Caco-2 (cell line): ENCODE results near the gene COL5A1. TPM values are rescaled to one million over a fixed set of nuclear protein-coding genes. Genes with fewer than 3 reads are reported as not detected.

Source experiments
- BruUV-seq: library from RNA; stranded (reverse); fragments of 400-500 nt; replicated peaks from 2 replicates; lab custom pipeline; 2021; lab: Mats Ljungman, UMichigan
- CTCF ChIA-PET: fragments of 300-600 bp; sonication (Branson Sonifier 250); formaldehyde crosslinking; loops from one replicate; lab custom pipeline; 2022; ENCODE audit warnings: antibody characterized with exemption; lab: Charles Lee
- POLR2A ChIA-PET: fragments of 300-600 bp; sonication (Branson Sonifier 250); formaldehyde crosslinking; loops from one replicate; lab custom pipeline; 2022; ENCODE audit warnings: antibody characterized with exemption; lab: Charles Lee
- DNase-seq, 2 experiments: peaks; one replicate each; pipeline versions ENCODE4 v3.0.0 to v3.0.0-alpha.2; 2020 to 2022
- H3K27me3 ChIP-seq: replicated peaks from 2 replicates; pipeline ENCODE4 v1.6.0; 2011; ENCODE audit warnings: low read length; ENCODE audit not compliant: control insufficient read depth, insufficient read depth
- H3K36me3 ChIP-seq: 2 replicates; pipeline ENCODE4 v1.5.1; 2011; ENCODE audit warnings: low read length; ENCODE audit not compliant: control insufficient read depth, insufficient read depth
- H3K4me1 ChIP-seq: fragments of 250-450 bp; sonication (Bioruptor Pico); 2 replicates; pipeline ENCODE4 v1.5.1; 2020; ENCODE audit warnings: mild to moderate bottlenecking
- H3K4me3 ChIP-seq: 2 replicates; pipeline ENCODE4 v1.5.1; 2011; ENCODE audit warnings: low read depth, mild to moderate bottlenecking, control low read depth, low read length
- H3K9me3 ChIP-seq: fragments of 250-450 bp; sonication (Bioruptor Pico); 2 replicates; pipeline ENCODE4 v1.5.1; 2020; ENCODE audit warnings: mild to moderate bottlenecking, moderate library complexity
- H3K27ac Mint-ChIP-seq: one replicate; pipeline ENCODE4 v1.8.0; 2022; ENCODE audit warnings: mixed read lengths; ENCODE audit not compliant: unreplicated experiment
- H3K27me3 Mint-ChIP-seq: one replicate; pipeline ENCODE4 v1.8.0; 2022; ENCODE audit warnings: mixed read lengths; ENCODE audit not compliant: insufficient read depth, unreplicated experiment
- H3K36me3 Mint-ChIP-seq: one replicate; pipeline ENCODE4 v1.8.0; 2022; ENCODE audit warnings: mild to moderate bottlenecking, mixed read lengths; ENCODE audit not compliant: insufficient read depth, unreplicated experiment
- H3K4me1 Mint-ChIP-seq: one replicate; pipeline ENCODE4 v1.8.0; 2022; ENCODE audit warnings: low read depth, mixed read lengths; ENCODE audit not compliant: unreplicated experiment
- H3K4me3 Mint-ChIP-seq: one replicate; pipeline ENCODE4 v1.8.0; 2022; ENCODE audit warnings: mild to moderate bottlenecking, moderate library complexity, mixed read lengths; ENCODE audit not compliant: unreplicated experiment
- H3K9me3 Mint-ChIP-seq: one replicate; pipeline ENCODE4 v1.8.0; 2022; ENCODE audit warnings: mixed read lengths; ENCODE audit not compliant: unreplicated experiment
- intact Hi-C: fragments of 100-400 bp; cut with micrococcal nuclease; formaldehyde crosslinking; loops from one replicate; pipeline ENCODE4 v1.10.0; 2022; ENCODE audit not compliant: unreplicated experiment
- total RNA-seq: library from RNA; stranded (reverse); gene quantifications from 2 replicates; pipeline ENCODE4 v1.2.3, GENCODE V29; 2022
- TF ChIP-seq, protein P1 (sequence below), 2 experiments: fragments of 200-600 bp in 1 of 2; IDR thresholded peaks; 1 replicate in 1 of 2; 2 replicates in 1 of 2; pipeline versions ENCODE4 v1.5.1 to v1.8.0; 2011 to 2022; ENCODE audit warnings: antibody characterized with exemption in 1 of 2, control low read depth in 1 of 2, inconsistent platforms in 1 of 2, low read depth in 1 of 2, low read length in 1 of 2, mild to moderate bottlenecking in 1 of 2, moderate library complexity in 1 of 2; ENCODE audit not compliant: insufficient read depth in 1 of 2, severe bottlenecking in 1 of 2, unreplicated experiment in 1 of 2

The COL5A1 gene
- total RNA-seq, 1 experiment from 2014 or later, result 4.8 TPM

DNA sequence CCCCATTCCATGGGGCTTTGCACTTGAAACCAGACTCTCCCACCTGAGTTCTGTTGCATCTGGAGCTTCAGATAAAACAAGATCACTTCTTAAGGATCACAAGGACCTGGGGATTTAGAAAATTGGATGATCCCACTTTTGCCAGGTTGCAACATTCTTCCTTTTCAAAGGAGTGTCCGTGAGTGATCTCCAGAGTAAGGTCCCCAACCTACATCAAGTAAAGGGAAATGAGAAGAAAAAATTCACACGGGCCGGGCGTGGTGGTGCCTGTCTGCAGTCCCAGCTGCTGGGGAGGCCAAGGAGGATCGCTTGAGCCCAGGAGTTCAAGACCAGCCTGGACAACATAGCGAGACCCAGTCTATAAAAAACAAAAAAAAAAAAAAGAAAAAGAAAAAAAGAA, 41.2 kb upstream of the COL5A1 start:
- CTCF ChIA-PET, result no interaction called here
- intact Hi-C loops, result loop anchor here (5.0 kb wide), 1 partner anchor 42 kb away; the partner anchor contains the start of gene COL5A1
- no TSS peak for BruUV-seq

DNA sequence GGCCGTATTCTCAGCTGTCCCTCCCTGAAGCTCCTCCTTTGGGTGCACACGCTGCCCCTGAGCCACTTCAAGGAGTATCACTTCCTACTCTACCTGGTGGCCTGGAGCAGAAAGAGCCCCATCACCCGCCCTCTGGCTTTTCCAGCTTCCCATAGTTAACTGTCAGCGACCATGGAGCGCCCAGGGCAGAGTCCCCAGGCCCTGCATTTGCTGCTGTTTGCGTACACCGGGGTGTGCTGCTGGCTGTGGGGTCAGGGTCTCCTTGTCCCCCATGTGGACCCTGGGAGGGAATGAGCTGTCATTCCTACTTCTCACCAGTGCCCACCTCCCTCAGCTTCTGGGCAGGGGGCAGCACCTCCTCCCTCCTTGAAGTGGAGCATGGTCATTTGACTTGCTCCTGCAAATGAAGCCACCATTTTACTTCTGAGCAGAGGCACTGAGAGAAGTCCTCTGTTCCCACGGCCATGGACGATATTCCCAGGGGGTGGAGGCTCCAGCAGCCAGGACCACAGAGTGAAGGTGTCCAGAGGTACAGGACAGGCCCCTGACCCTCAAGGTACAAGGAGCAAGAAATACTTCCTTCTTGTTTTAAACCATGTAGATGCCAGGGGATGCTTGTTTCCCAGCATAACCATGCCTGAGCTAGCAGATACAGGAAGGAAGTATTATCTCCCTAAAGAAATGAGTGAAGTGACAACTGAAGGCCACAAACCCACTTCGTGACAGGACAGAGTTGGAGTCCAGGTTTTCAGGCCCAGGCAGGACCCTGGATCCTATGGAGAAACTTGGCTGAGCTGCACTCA, 40.6 kb upstream of the COL5A1 start:
- TF ChIP-seq, protein P1, sequence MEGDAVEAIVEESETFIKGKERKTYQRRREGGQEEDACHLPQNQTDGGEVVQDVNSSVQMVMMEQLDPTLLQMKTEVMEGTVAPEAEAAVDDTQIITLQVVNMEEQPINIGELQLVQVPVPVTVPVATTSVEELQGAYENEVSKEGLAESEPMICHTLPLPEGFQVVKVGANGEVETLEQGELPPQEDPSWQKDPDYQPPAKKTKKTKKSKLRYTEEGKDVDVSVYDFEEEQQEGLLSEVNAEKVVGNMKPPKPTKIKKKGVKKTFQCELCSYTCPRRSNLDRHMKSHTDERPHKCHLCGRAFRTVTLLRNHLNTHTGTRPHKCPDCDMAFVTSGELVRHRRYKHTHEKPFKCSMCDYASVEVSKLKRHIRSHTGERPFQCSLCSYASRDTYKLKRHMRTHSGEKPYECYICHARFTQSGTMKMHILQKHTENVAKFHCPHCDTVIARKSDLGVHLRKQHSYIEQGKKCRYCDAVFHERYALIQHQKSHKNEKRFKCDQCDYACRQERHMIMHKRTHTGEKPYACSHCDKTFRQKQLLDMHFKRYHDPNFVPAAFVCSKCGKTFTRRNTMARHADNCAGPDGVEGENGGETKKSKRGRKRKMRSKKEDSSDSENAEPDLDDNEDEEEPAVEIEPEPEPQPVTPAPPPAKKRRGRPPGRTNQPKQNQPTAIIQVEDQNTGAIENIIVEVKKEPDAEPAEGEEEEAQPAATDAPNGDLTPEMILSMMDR (IDR thresholded peaks at IDR 0.05; ENCODE audit: insufficient read depth in 1 of 2, low read depth in 1 of 2, low read length in 1 of 2, severe bottlenecking in 1 of 2, unreplicated experiment in 1 of 2), result no peak
- H3K9me3 ChIP-seq, result peaks cover 5% of the 10 kb centered on the region
- no peaks in the 10 kb centered on the region for H3K36me3 Mint-ChIP-seq
- H3K4me1 Mint-ChIP-seq, result peaks cover 2% of the 10 kb centered on the region
- peaks cover 23% of the 10 kb centered on the region for H3K4me1 ChIP-seq
- DNase-seq, result no peak
- no peaks in the 10 kb centered on the region for H3K27me3 Mint-ChIP-seq
- no peak overlapping the region for H3K27ac Mint-ChIP-seq
- intact Hi-C loops, result loop anchor here (5.0 kb wide), 1 partner anchor 41 kb away; the partner anchor contains the start of gene COL5A1
- BruUV-seq, result no TSS peak
- no peaks in the 10 kb centered on the region for H3K27me3 ChIP-seq
- no peak overlapping the region for H3K4me3 Mint-ChIP-seq
- H3K36me3 ChIP-seq, result no peaks in the 10 kb centered on the region
- CTCF ChIA-PET, result no interaction called here
- H3K9me3 Mint-ChIP-seq, result no peaks in the 10 kb centered on the region
- no peak overlapping the region for H3K4me3 ChIP-seq
- POLR2A ChIA-PET, result no interaction called here

More for the DNA sequence above, 41.2 kb upstream of the COL5A1 start:
- peaks cover 5% of the 10 kb centered on the region for H3K9me3 ChIP-seq
- no peaks in the 10 kb centered on the region for H3K9me3 Mint-ChIP-seq
- H3K27me3 ChIP-seq, result no peaks in the 10 kb centered on the region
- H3K36me3 ChIP-seq, result no peaks in the 10 kb centered on the region
- no peak overlapping the region for H3K27ac Mint-ChIP-seq
- H3K4me1 Mint-ChIP-seq, result no peaks in the 10 kb centered on the region
- no peaks in the 10 kb centered on the region for H3K27me3 Mint-ChIP-seq
- POLR2A ChIA-PET, result no interaction called here
- DNase-seq, result no peak
- TF ChIP-seq, protein P1 (IDR thresholded peaks at IDR 0.05; ENCODE audit: insufficient read depth in 1 of 2, low read depth in 1 of 2, low read length in 1 of 2, severe bottlenecking in 1 of 2, unreplicated experiment in 1 of 2), result no peak
- no peak overlapping the region for H3K4me3 ChIP-seq
- peaks cover 23% of the 10 kb centered on the region for H3K4me1 ChIP-seq
- no peak overlapping the region for H3K4me3 Mint-ChIP-seq
- H3K36me3 Mint-ChIP-seq, result no peaks in the 10 kb centered on the region

- no peak overlapping the region for H3K27ac Mint-ChIP-seq
- H3K27me3 ChIP-seq, result no peaks in the 10 kb centered on the region
These were observed 39.8 kb upstream of the COL5A1 start for GRCh38 chr9:134601764-134602163.

More at GRCh38 chr9:134601764-134602163, 39.8 kb upstream of the COL5A1 start:
- Histone ChIP-seq H3K4me1 (peaks cover 23% of the 10 kb centered on the region), H3K36me3 (no peaks in the 10 kb centered on the region), H3K4me3 (no peak overlapping the region), H3K9me3 (peaks cover 5% of the 10 kb centered on the region)
- Mint-ChIP-seq H3K4me1 (peaks cover 8% of the 10 kb centered on the region), H3K4me3 (no peak overlapping the region), H3K36me3 (no peaks in the 10 kb centered on the region), H3K27me3 (no peaks in the 10 kb centered on the region), H3K9me3 (no peaks in the 10 kb centered on the region)
- TF ChIP-seq, protein P1 (IDR thresholded peaks at IDR 0.05; ENCODE audit: insufficient read depth in 1 of 2, low read depth in 1 of 2, low read length in 1 of 2, severe bottlenecking in 1 of 2, unreplicated experiment in 1 of 2), result no peak
- POLR2A ChIA-PET, result no interaction called here
- CTCF ChIA-PET, result no interaction called here
- no TSS peak for BruUV-seq
- no peak for DNase-seq
- intact Hi-C loops, result loop anchor here (5.0 kb wide), 1 partner anchor 41 kb away; the partner anchor contains the start of gene COL5A1
